GM18519 (cell line): ENCODE data around the gene ARHGEF10L.

Experiments
- ATAC-seq: cut with Tn5 transposase; IDR thresholded peaks from one replicate; pipeline ENCODE4 v1.9.1; 2021; ENCODE audit warnings: mild to moderate bottlenecking, moderate library complexity; ENCODE audit not compliant: unreplicated experiment, low FRiP score

ARHGEF10L gene

GRCh38 chr1:17690906-17691634 lies 151.6 kb downstream of the ARHGEF10L start:
- no peak for ATAC-seq

GRCh38 chr1:17692645-17693044 lies 153.1 kb downstream of the ARHGEF10L start:
- ATAC-seq, result no peak

- ATAC-seq, result no peak
Measured at GRCh38 chr1:17696417-17697301, 157.2 kb downstream of the ARHGEF10L start.

- no peak for ATAC-seq
Measured at GRCh38 chr1:17697458-17697857, 158.0 kb downstream of the ARHGEF10L start.

GRCh38 chr1:17699581-17699980 lies 160.1 kb downstream of the ARHGEF10L start:
- ATAC-seq, result no peak

GRCh38 chr1:17700945-17701810 lies 161.7 kb downstream of the ARHGEF10L start:
- no peak for ATAC-seq

- no peak for ATAC-seq
Measured at GRCh38 chr1:17704176-17704575, 164.7 kb downstream of the ARHGEF10L start.

- ATAC-seq, result no peak
Measured at GRCh38 chr1:17706445-17706844, 166.9 kb downstream of the ARHGEF10L start.

- ATAC-seq, result no peak
Measured at GRCh38 chr1:17709981-17710380, 170.5 kb downstream of the ARHGEF10L start.

GRCh38 chr1:17710889-17711576 lies 171.5 kb downstream of the ARHGEF10L start:
- no peak for ATAC-seq

- no peak for ATAC-seq
Measured at GRCh38 chr1:17711577-17711910, 172.0 kb downstream of the ARHGEF10L start.

- ATAC-seq, result no peak
Measured at GRCh38 chr1:17711941-17712340, 172.4 kb downstream of the ARHGEF10L start.

GRCh38 chr1:17713993-17714392 lies 174.5 kb downstream of the ARHGEF10L start:
- no peak for ATAC-seq

GRCh38 chr1:17717594-17718535 lies 178.4 kb downstream of the ARHGEF10L start:
- ATAC-seq, result no peak

GRCh38 chr1:17719874-17720273 lies 180.4 kb downstream of the ARHGEF10L start:
- ATAC-seq, result no peak

- no peak for ATAC-seq
Measured at GRCh38 chr1:17721444-17721843, 181.9 kb downstream of the ARHGEF10L start.

- no peak for ATAC-seq
Measured at GRCh38 chr1:17723684-17724083, 184.2 kb downstream of the ARHGEF10L start.

- ATAC-seq, result no peak
Measured at GRCh38 chr1:17724150-17724549, 184.7 kb downstream of the ARHGEF10L start.

- no peak for ATAC-seq
Measured at GRCh38 chr1:17725084-17725719, 185.7 kb downstream of the ARHGEF10L start.
